ENCODE data around the gene CCR5. TPM values are rescaled to one million over a fixed set of nuclear protein-coding genes. Genes with fewer than 3 reads are reported as not detected.
"Not testable (repeated sequence)": the region's sequence is repeated elsewhere in the genome, so short reads cannot be mapped to it uniquely, and the experiment has no call there.

Gene CCR5
- total RNA-seq, 1 experiment from 2014 or later, result not detected

DNA sequence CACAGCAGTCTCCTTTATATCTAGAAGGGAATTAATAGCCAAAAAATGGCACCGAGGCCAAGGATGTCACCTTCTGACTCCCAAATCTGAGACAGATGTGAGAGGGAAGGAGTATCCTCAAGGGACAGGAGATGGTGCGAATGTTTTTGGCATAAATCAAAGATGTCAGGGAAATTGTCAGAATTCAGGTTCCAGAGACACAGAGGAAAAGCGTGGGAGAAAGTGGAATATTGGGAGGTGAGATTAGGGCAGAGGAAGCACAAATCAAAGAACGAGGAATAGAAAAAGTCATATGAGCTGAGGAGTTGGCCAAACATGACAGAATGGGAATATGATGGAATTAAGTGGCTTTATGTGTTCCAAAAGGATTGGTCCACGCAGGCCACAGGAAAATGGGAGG is 30.1 kb downstream of the CCR5 start:
- H3K4me3 ChIP-seq (ENCODE audit: low read depth in 2 of 2, low read length in 2 of 2), result no peak overlapping the region
- in situ Hi-C loops (cut with HindIII; ENCODE audit: low pct_unique_long_range_greater_than_20kb, low sequenced_read_pairs), result no loop called here
- intact Hi-C loops (cut with micrococcal nuclease; ENCODE audit: unreplicated experiment), result no loop called here
- no peak overlapping the region for H3K27ac ChIP-seq (ENCODE audit: low read length)
- no peak for TF ChIP-seq TCF7L2 (IDR thresholded peaks at IDR 0.05; ENCODE audit: low read depth, low read length)
- no peak for TF ChIP-seq SIN3A (IDR thresholded peaks at IDR 0.05; ENCODE audit: borderline replicate concordance, insufficient read depth, low read depth, low read length)
- TF ChIP-seq, protein P1, sequence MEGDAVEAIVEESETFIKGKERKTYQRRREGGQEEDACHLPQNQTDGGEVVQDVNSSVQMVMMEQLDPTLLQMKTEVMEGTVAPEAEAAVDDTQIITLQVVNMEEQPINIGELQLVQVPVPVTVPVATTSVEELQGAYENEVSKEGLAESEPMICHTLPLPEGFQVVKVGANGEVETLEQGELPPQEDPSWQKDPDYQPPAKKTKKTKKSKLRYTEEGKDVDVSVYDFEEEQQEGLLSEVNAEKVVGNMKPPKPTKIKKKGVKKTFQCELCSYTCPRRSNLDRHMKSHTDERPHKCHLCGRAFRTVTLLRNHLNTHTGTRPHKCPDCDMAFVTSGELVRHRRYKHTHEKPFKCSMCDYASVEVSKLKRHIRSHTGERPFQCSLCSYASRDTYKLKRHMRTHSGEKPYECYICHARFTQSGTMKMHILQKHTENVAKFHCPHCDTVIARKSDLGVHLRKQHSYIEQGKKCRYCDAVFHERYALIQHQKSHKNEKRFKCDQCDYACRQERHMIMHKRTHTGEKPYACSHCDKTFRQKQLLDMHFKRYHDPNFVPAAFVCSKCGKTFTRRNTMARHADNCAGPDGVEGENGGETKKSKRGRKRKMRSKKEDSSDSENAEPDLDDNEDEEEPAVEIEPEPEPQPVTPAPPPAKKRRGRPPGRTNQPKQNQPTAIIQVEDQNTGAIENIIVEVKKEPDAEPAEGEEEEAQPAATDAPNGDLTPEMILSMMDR (IDR thresholded peaks at IDR 0.05), result no peak
- TF ChIP-seq, protein P2, sequence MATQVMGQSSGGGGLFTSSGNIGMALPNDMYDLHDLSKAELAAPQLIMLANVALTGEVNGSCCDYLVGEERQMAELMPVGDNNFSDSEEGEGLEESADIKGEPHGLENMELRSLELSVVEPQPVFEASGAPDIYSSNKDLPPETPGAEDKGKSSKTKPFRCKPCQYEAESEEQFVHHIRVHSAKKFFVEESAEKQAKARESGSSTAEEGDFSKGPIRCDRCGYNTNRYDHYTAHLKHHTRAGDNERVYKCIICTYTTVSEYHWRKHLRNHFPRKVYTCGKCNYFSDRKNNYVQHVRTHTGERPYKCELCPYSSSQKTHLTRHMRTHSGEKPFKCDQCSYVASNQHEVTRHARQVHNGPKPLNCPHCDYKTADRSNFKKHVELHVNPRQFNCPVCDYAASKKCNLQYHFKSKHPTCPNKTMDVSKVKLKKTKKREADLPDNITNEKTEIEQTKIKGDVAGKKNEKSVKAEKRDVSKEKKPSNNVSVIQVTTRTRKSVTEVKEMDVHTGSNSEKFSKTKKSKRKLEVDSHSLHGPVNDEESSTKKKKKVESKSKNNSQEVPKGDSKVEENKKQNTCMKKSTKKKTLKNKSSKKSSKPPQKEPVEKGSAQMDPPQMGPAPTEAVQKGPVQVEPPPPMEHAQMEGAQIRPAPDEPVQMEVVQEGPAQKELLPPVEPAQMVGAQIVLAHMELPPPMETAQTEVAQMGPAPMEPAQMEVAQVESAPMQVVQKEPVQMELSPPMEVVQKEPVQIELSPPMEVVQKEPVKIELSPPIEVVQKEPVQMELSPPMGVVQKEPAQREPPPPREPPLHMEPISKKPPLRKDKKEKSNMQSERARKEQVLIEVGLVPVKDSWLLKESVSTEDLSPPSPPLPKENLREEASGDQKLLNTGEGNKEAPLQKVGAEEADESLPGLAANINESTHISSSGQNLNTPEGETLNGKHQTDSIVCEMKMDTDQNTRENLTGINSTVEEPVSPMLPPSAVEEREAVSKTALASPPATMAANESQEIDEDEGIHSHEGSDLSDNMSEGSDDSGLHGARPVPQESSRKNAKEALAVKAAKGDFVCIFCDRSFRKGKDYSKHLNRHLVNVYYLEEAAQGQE (IDR thresholded peaks at IDR 0.05; ENCODE audit: insufficient read depth in 1 of 2, low read depth in 2 of 2, low read length in 1 of 2), result no peak
- no peak for TF ChIP-seq POLR2AphosphoS5 (IDR thresholded peaks at IDR 0.05; ENCODE audit: low read depth, low read length)
- no TSS peak for BruUV-seq (replicated peaks)
- CTCF ChIA-PET, result no interaction called here
- H3K27me3 ChIP-seq (ENCODE audit: control insufficient read depth, insufficient read depth, low read length), result no peaks in the 10 kb centered on the region
- no peak for DNase-seq (ENCODE audit: low read depth, low spot score)
- H3K36me3 ChIP-seq (ENCODE audit: control insufficient read depth, insufficient read depth, low read length), result no peaks in the 10 kb centered on the region
- POLR2A ChIA-PET, result no interaction called here
- no peaks in the 10 kb centered on the region for H3K9me3 ChIP-seq (ENCODE audit: control insufficient read depth, insufficient read depth, low read depth, low read length)
- ATAC-seq, result no peak
- no peaks in the 10 kb centered on the region for H3K4me1 ChIP-seq (ENCODE audit: control insufficient read depth, insufficient read depth, low read length)

- CTCF ChIA-PET, result no interaction called here
- BruUV-seq (replicated peaks), result no TSS peak
Observed at GRCh38 chr3:46401579-46401978, 30.8 kb downstream of the CCR5 start.

DNA sequence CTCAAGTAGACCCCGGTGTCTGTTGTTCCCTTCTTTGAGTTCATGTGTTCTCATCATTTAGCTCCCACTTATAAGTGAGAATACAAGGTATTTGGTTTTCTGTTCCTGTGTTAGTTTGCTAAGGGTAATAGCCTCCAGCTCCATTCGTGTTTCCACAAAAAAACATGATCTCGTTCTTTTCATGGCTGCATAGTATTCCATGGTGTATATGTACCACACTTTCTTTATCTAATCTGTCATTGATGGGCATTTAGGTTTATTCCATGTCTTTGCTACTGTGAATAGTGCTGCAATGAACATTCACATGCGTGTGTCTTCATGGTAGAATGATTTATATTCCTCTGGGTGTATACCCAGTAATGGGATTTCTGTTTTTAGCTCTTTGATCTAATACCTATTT is 32.2 kb downstream of the CCR5 start:
- intact Hi-C loops (cut with micrococcal nuclease; ENCODE audit: unreplicated experiment); in situ Hi-C loops (cut with HindIII; ENCODE audit: low pct_unique_long_range_greater_than_20kb, low sequenced_read_pairs): not testable (repeated sequence)

More at GRCh38 chr3:46401579-46401978, 30.8 kb downstream of the CCR5 start:
- Histone ChIP-seq H3K36me3 (ENCODE audit: control insufficient read depth, insufficient read depth, low read length) (no peaks in the 10 kb centered on the region), H3K4me3 (ENCODE audit: low read depth in 2 of 2, low read length in 2 of 2) (no peak overlapping the region), H3K9me3 (ENCODE audit: control insufficient read depth, insufficient read depth, low read depth, low read length) (no peaks in the 10 kb centered on the region), H3K27ac (ENCODE audit: low read length) (no peak overlapping the region), H3K4me1 (ENCODE audit: control insufficient read depth, insufficient read depth, low read length) (no peaks in the 10 kb centered on the region), H3K27me3 (ENCODE audit: control insufficient read depth, insufficient read depth, low read length) (no peaks in the 10 kb centered on the region)
- POLR2A ChIA-PET, result no interaction called here
- ATAC-seq, result no peak
- in situ Hi-C loops (cut with HindIII; ENCODE audit: low pct_unique_long_range_greater_than_20kb, low sequenced_read_pairs) (no loop called here), intact Hi-C loops (cut with micrococcal nuclease; ENCODE audit: unreplicated experiment) (no loop called here)
- TF ChIP-seq TCF7L2 (IDR thresholded peaks at IDR 0.05; ENCODE audit: low read depth, low read length) (no peak), SIN3A (IDR thresholded peaks at IDR 0.05; ENCODE audit: borderline replicate concordance, insufficient read depth, low read depth, low read length) (no peak), POLR2AphosphoS5 (IDR thresholded peaks at IDR 0.05; ENCODE audit: low read depth, low read length) (no peak)
- TF ChIP-seq, protein P2 (IDR thresholded peaks at IDR 0.05; ENCODE audit: insufficient read depth in 1 of 2, low read depth in 2 of 2, low read length in 1 of 2), result no peak
- TF ChIP-seq, protein P1 (IDR thresholded peaks at IDR 0.05), result no peak
- DNase-seq (ENCODE audit: low read depth, low spot score), result no peak

More for the DNA sequence above, 32.2 kb downstream of the CCR5 start:
- DNase-seq (ENCODE audit: low read depth, low spot score); H3K36me3 ChIP-seq (ENCODE audit: control insufficient read depth, insufficient read depth, low read length); POLR2A ChIA-PET; H3K4me1 ChIP-seq (ENCODE audit: control insufficient read depth, insufficient read depth, low read length); CTCF ChIA-PET; H3K9me3 ChIP-seq (ENCODE audit: control insufficient read depth, insufficient read depth, low read depth, low read length); H3K27me3 ChIP-seq (ENCODE audit: control insufficient read depth, insufficient read depth, low read length); H3K4me3 ChIP-seq (ENCODE audit: low read depth in 2 of 2, low read length in 2 of 2); H3K27ac ChIP-seq (ENCODE audit: low read length); BruUV-seq (replicated peaks); ATAC-seq: not testable (repeated sequence)

Data from Panc1 (cell line).